IPS DF 6.9 (cell line): ENCODE measurements around the gene IFI27L1.

Experiments
- DNase-seq: peaks from one replicate; pipeline ENCODE4 v3.0.0-alpha.2; 2013; ENCODE audit warnings: low read depth, low spot score
- H3K27ac ChIP-seq: one replicate; pipeline ENCODE4 v1.5.1; 2013; ENCODE audit warnings: low read length, control low read depth
- H3K27me3 ChIP-seq: 2 replicates; pipeline ENCODE4 v1.6.1; 2013; ENCODE audit warnings: mild to moderate bottlenecking, low read length; ENCODE audit not compliant: control insufficient read depth, insufficient read depth
- H3K36me3 ChIP-seq: 2 replicates; pipeline ENCODE4 v1.6.1; 2013; ENCODE audit warnings: low read length; ENCODE audit not compliant: control insufficient read depth, insufficient read depth
- H3K4me1 ChIP-seq: 2 replicates; pipeline ENCODE4 v1.6.1; 2013; ENCODE audit warnings: low read length; ENCODE audit not compliant: control insufficient read depth, insufficient read depth
- H3K4me3 ChIP-seq: 2 replicates; pipeline ENCODE4 v1.5.1; 2013; ENCODE audit warnings: mild to moderate bottlenecking, low read length
- H3K9me3 ChIP-seq: 2 replicates; pipeline ENCODE4 v1.6.1; 2013; ENCODE audit warnings: low read length, inconsistent platforms; ENCODE audit not compliant: control insufficient read depth, insufficient read depth
- WGBS: extraction: QIAGEN DNeasy Blood & Tissue Kit; methylation state at CpG from one replicate; pipeline ENCODE4 v1.1.7; 2013; ENCODE audit warnings: mixed read lengths, missing lambda C conversion rate; ENCODE audit not compliant: insufficient read length, insufficient coverage; 5-methylcytosine and 5-hydroxymethylcytosine counted together

Gene IFI27L1

DNA sequence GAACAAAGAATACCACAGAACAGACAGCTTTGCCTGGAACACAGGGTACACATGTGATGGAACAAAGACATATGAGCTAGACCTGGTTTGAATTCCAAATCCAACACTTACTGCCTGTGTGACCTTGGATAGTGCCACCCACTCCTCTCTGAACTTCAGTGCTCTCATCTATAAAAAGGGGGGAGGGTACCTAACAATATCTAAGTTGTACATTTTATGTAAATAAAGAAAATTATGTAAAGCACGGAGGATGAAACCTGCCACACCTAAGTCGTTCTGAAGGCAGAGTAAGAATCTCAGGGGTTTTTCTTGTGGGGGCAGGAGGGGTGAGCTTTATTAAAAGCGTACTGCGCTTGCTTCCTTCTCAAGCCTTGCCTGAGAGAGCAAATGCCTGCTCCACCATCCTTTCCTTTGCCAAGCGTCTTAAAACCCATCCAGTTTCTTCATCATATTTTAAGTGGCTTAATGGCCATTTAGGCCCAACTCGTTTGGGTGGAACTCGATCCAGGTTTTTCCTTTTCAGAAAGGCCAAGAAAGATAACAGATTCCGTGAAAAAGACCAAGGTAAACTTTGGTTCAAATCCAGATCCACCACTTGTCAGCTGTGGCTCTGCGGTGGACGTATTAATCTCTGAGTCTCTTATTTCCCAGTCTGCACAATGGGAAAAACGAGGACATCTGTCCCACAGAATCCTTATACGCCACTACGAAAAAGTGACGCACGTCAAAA is 1.1 kb upstream of the IFI27L1 start:
- 0 out of 2 replicates have a peak, but pooled peaks cover 1% of the 10 kb centered on the region for H3K4me1 ChIP-seq
- H3K27me3 ChIP-seq, result no peaks in the 10 kb centered on the region
- H3K27ac ChIP-seq, result no peak overlapping the region
- no peak for DNase-seq
- no CpG with 5 or more reads among the region's 15 CpGs for WGBS
- H3K36me3 ChIP-seq, result peaks cover 7% of the 10 kb centered on the region; the same call in 1 of the 2 replicates
- H3K4me3 ChIP-seq, result peak overlapping the region; percentile 89; the same call in 1 of the 2 replicates
- H3K9me3 ChIP-seq, result no peaks in the 10 kb centered on the region

DNA sequence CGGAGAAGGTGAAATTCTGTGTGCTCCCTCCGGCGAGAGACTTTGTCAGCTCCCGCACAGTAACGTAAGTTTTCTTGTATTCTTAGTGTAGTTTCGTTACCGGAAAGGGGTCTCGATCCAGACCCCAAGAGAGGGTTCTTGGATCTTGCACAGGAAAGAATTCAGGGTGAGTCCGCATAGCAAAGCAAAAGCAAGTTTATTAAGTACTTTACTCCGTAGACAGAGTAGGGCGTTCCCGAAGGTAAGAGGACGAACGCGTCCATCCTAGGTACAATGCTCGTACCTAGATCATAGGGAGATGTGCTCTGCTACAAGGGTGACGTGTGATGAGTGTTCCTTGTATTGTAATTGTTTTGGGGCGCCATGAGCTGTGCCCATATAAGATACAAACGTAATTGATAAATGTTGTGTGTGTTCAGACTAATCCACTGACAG is 293 bp downstream of the IFI27L1 start:
- no peaks in the 10 kb centered on the region for H3K27me3 ChIP-seq
- no CpG with 5 or more reads among the region's 19 CpGs for WGBS
- no peak for DNase-seq

DNA sequence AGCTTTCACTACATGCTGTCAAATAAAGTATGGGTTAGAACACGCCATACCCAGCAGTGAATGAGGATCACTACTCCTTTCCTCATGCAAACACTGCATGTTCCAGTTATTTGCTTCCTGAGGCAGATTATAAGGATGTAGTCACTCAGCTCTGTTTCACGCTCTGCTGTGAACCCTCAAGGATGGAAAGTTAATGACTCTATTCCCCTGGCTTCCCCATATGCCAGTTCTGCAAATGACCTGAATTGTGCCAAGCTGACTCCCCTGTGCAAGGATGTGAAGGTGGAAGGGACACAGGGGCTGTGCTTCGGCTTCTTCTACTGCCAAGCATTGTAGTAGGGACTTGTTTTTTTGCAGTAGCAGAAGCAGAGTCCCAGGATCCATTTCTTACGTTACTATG is 6.8 kb downstream of the IFI27L1 start:
- WGBS, result no CpG with 5 or more reads among the region's 4 CpGs
- Histone ChIP-seq H3K9me3 (no peaks in the 10 kb centered on the region), H3K4me3 (no peak overlapping the region), H3K27me3 (no peaks in the 10 kb centered on the region), H3K4me1 (no peaks in the 10 kb centered on the region), H3K36me3 (no peaks in the 10 kb centered on the region), H3K27ac (no peak overlapping the region)
- DNase-seq, result no peak

More for the DNA sequence above, 293 bp downstream of the IFI27L1 start:
- H3K4me1 ChIP-seq, result 0 out of 2 replicates have a peak, but pooled peaks cover 1% of the 10 kb centered on the region
- H3K4me3 ChIP-seq, result peak overlapping the region; percentile 89; the same call in 1 of the 2 replicates
- peaks cover 7% of the 10 kb centered on the region; the same call in 1 of the 2 replicates for H3K36me3 ChIP-seq
- no peak overlapping the region for H3K27ac ChIP-seq
- H3K9me3 ChIP-seq, result no peaks in the 10 kb centered on the region

DNA sequence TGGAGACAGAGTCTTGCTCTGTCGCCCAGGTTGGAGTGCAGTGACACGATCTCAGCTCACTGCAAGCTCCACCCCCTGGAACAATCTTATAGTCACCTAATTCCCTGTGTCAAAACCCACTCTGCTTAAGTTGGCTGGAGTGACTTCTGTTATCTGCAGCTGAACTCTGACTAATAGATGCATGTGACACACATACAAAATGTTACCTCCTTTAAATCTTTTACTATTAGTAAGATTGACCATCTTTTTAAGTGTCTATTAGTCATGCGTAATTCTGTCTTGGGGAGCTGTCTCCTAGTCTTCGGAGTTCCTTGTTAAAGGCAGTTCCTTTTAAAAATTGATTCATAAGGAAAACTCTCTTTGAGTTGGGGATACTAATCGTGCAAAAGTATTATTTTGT is 7.4 kb downstream of the IFI27L1 start:
- Histone ChIP-seq H3K4me1 (no peaks in the 10 kb centered on the region), H3K27ac (no peak overlapping the region), H3K4me3 (no peak overlapping the region), H3K9me3 (no peaks in the 10 kb centered on the region), H3K36me3 (no peaks in the 10 kb centered on the region), H3K27me3 (no peaks in the 10 kb centered on the region)
- WGBS, result no CpG with 5 or more reads among the region's 5 CpGs
- DNase-seq, result no peak

DNA sequence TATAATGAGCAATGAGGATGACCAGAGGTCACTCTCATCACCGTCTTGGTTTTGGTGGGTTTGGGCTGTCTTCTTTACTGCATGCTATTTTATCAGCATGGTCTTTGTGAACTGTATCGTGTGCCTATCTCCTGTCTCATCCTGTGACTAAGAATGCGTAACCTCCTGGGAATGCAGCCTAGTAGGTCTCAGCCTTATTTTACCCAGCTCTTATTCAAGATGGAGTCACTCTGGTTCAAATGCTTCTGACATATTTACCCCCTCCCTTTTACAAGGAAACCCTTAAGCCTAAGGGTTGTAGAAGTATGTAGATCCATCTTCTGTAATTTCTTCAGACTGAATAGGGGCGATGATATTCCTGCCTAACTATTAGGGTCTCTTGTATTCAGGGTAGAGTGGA is 8.4 kb downstream of the IFI27L1 start:
- Histone ChIP-seq H3K27ac (no peak overlapping the region), H3K9me3 (no peaks in the 10 kb centered on the region), H3K27me3 (no peaks in the 10 kb centered on the region), H3K4me3 (no peak overlapping the region), H3K36me3 (no peaks in the 10 kb centered on the region), H3K4me1 (no peaks in the 10 kb centered on the region)
- no CpG with 5 or more reads among the region's 4 CpGs for WGBS
- DNase-seq, result no peak

DNA sequence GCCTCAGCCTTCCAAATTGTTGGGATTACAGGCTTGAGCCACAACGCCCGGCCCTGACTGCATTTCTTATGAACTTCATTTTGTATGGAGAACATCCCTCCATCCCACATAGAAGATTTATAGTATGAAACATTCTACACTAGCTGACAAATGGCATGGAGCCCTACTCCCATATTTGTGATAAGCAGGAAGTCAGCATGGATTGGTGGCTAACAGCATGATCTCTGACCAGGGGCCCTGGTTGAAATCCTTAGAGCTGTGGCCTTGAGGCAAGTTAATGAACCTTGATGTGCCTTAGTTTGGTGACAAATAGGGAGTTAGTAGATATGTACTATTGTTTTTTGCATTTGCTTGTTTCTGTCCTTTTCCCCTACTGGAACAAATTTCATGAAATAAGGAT is 12.3 kb downstream of the IFI27L1 start:
- H3K27me3 ChIP-seq, result no peaks in the 10 kb centered on the region
- H3K4me3 ChIP-seq, result no peak overlapping the region
- H3K27ac ChIP-seq, result no peak overlapping the region
- H3K36me3 ChIP-seq, result no peaks in the 10 kb centered on the region; the same call in 1 of the 2 replicates
- no peaks in the 10 kb centered on the region for H3K4me1 ChIP-seq
- no peak for DNase-seq
- no peaks in the 10 kb centered on the region for H3K9me3 ChIP-seq
- no CpG with 5 or more reads among the region's 2 CpGs for WGBS

DNA sequence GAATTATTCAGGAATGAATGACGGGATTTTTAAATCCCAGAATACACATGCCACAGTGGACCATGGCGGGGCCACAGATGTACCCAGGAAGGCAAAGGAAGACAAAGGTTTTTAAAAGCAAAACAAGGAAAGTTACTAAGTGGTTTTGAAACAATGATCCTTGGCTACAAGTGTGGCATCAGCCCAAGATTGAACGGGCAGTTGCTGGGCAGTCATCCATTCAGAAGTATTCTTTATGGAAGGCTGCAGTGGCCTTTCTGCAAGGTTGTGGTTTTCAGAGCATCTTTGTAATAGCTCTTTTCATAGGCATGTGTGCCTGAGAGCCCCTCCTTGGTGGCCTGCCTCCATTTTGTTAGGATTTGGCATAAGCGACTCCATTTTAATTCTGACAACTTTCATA is 16.0 kb downstream of the IFI27L1 start:
- DNase-seq, result no peak
- Histone ChIP-seq H3K27ac (no peak overlapping the region), H3K27me3 (no peaks in the 10 kb centered on the region), H3K4me1 (no peaks in the 10 kb centered on the region), H3K36me3 (no peaks in the 10 kb centered on the region; the same call in 1 of the 2 replicates), H3K4me3 (no peak overlapping the region), H3K9me3 (no peaks in the 10 kb centered on the region)
- no CpG with 5 or more reads among the region's 4 CpGs for WGBS

DNA sequence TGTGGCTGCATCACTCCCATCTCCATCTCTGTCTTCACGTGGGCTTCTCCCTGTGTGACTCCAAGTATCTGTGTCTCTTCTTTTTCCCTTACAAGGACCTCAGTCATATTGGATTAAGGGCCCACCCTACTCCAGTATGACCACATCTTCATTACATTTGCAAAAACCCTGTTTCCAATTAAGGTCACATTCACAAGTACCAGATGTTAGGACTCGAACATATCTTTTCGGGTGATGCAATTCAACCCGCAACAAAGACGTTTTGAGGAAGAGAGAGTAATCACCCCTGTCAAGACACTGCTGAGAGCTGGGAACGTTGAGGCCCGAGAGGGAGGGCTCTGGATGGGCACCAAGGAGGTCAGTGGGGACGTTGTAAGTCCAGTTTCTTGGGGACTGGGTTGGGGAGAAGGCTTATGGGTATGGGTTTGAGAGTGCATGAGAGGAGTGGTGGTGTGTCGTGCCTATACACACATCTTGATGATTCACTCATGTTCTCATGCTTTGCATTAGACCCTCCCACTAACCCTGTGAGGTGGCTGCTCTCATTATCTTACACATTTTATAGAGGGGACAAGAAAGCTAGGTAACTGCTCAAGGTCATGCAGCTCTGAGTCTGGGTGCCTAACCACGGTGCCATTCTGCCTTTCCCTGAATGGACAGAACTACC is 17.3 kb downstream of the IFI27L1 start:
- Histone ChIP-seq H3K27me3 (no peaks in the 10 kb centered on the region), H3K9me3 (no peaks in the 10 kb centered on the region), H3K27ac (no peak overlapping the region), H3K36me3 (no peaks in the 10 kb centered on the region; the same call in 1 of the 2 replicates), H3K4me1 (no peaks in the 10 kb centered on the region), H3K4me3 (no peak overlapping the region)
- DNase-seq, result no peak
- WGBS, result no CpG with 5 or more reads among the region's 10 CpGs

DNA sequence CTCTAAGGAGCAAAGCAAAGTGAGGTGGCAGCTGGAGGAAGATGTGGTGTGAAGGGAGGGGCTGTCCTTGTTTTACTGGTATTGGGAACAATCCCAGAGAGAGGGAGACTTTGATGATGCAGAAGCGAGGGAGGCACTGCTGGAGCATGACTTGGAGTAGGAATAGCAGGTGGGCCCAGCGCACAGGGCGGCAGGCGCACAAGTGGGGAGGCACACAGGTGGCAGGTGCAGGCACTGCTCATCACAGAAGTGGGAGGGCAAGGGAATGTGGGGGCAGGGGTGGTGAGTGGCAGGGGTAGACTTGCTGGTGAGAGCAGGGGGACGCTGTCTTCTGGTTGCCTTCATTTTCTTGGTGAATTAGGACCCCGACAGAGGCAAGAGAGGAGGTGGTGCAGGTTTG is 17.9 kb downstream of the IFI27L1 start:
- WGBS, result no CpG with 5 or more reads among the region's 6 CpGs
- no peak for DNase-seq
- no peaks in the 10 kb centered on the region for H3K4me1 ChIP-seq
- H3K4me3 ChIP-seq, result no peak overlapping the region
- H3K27ac ChIP-seq, result no peak overlapping the region
- no peaks in the 10 kb centered on the region; the same call in 1 of the 2 replicates for H3K36me3 ChIP-seq
- no peaks in the 10 kb centered on the region for H3K27me3 ChIP-seq
- no peaks in the 10 kb centered on the region for H3K9me3 ChIP-seq

DNA sequence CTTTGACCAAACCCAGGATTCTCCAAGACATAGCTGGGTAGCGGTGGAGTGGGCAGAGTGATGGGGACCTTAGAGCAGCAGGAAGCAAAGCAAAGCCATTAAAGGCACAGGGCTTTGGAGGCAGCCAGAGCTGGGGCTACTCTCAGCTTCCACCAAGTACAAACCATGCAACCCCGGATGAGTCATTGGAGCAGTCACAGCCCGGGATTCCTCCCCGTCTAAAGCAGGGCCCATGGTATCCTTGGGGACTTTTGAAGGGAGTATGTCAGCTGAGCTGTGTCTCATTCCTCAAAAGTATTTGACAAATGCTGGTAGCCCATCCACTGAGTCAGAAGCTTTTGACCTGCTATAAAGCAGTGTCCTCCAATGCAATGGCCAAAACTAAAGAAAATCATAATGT is 19.7 kb downstream of the IFI27L1 start:
- WGBS, result no CpG with 5 or more reads among the region's 4 CpGs
- no peak overlapping the region for H3K4me3 ChIP-seq
- no peak for DNase-seq
- H3K36me3 ChIP-seq, result no peaks in the 10 kb centered on the region; the same call in 1 of the 2 replicates
- no peaks in the 10 kb centered on the region for H3K4me1 ChIP-seq
- H3K27ac ChIP-seq, result no peak overlapping the region
- H3K9me3 ChIP-seq, result no peaks in the 10 kb centered on the region
- no peaks in the 10 kb centered on the region for H3K27me3 ChIP-seq
